ENCODE results near the gene USP46. TPM values are rescaled to one million over a fixed set of nuclear protein-coding genes. Genes with fewer than 3 reads are reported as not detected.

The USP46 gene
- total and polyA plus RNA-seq, 2 of the 13 experiments (the other 11 are each of a cell fraction or from before 2014, with no cell fraction given), result 4.7 to 17.4 TPM

GRCh38 chr4:52628974-52629373 lies 30.1 kb downstream of the USP46 start:
- WGBS (ENCODE audit: low lambda C conversion rate), result 96% methylated on average over 2 of the region's 2 CpGs
- BruUV-seq (replicated peaks), result no TSS peak

GRCh38 chr4:52628543-52628942 lies 30.6 kb downstream of the USP46 start:
- H3K9me3 ChIP-seq (ENCODE audit: low read length), result no peaks in the 10 kb centered on the region
- H2AFZ ChIP-seq (ENCODE audit: low read length), result no peak overlapping the region
- 96% methylated on average over 4 of the region's 4 CpGs for WGBS (ENCODE audit: low lambda C conversion rate)
- BruUV-seq (replicated peaks), result no TSS peak
- no peaks in the 10 kb centered on the region for H3K4me1 ChIP-seq (ENCODE audit: insufficient read depth, low read length)
- no peak overlapping the region for H3K27ac ChIP-seq (ENCODE audit: extremely low read length, insufficient read depth, low read length)
- H4K20me1 ChIP-seq (ENCODE audit: insufficient read depth, low read length), result no peaks in the 10 kb centered on the region
- CTCF ChIA-PET (ENCODE audit: low intra/inter-chr PET ratio, low total read pairs), result no interaction called here
- intact Hi-C loops (cut with micrococcal nuclease; ENCODE audit: unreplicated experiment), result no loop called here
- POLR2A ChIA-PET, result interaction anchor here (1.0 kb wide), 1 partner anchor 83 kb away, joined by 3 read pairs; no protein-coding TSS in a partner anchor
- TF ChIP-seq HNRNPH1 (optimal IDR thresholded peaks at IDR 0.05; ENCODE audit: low read depth, low read length) (no peak), NR2F2 (IDR thresholded peaks at IDR 0.05; ENCODE audit: borderline replicate concordance, low read depth) (no peak), ISX (CRISPR knock-in tag; conservative IDR thresholded peaks at IDR 0.05) (no peak), SCMH1 (CRISPR knock-in tag; IDR thresholded peaks at IDR 0.05; ENCODE audit: borderline replicate concordance) (no peak), ZNF75D (CRISPR knock-in tag; IDR thresholded peaks at IDR 0.05; ENCODE audit: borderline replicate concordance) (no peak), ZNF205 (CRISPR knock-in tag; IDR thresholded peaks at IDR 0.05) (no peak), TOPORS (CRISPR knock-in tag; IDR thresholded peaks at IDR 0.05) (no peak), LCORL (IDR thresholded peaks at IDR 0.05) (no peak), LCORL (CRISPR knock-in tag; IDR thresholded peaks at IDR 0.05) (no peak), ZNF251 (CRISPR knock-in tag; IDR thresholded peaks at IDR 0.05) (no peak), STAG1 (CRISPR knock-in tag; IDR thresholded peaks at IDR 0.05) (no peak), NCOA1 (CRISPR knock-in tag; IDR thresholded peaks at IDR 0.05) (no peak), ZBTB49 (CRISPR knock-in tag; IDR thresholded peaks at IDR 0.05; ENCODE audit: borderline replicate concordance) (no peak), IKZF4 (CRISPR knock-in tag; IDR thresholded peaks at IDR 0.05; ENCODE audit: borderline replicate concordance, low read depth, not compliant biosample characterization) (no peak), ATRX (CRISPR knock-in tag; IDR thresholded peaks at IDR 0.05; ENCODE audit: borderline replicate concordance) (no peak)
- H3K79me2 ChIP-seq (ENCODE audit: insufficient read depth, low read length), result no peaks in the 10 kb centered on the region
- no peak for DNase-seq (ENCODE audit: low spot score)
- no peak overlapping the region for H3K9ac ChIP-seq (ENCODE audit: insufficient read depth, low read depth, low read length)
- FAIRE-seq, result no peak
- H3K4me3 ChIP-seq (replicated peaks in 1 of 3; ENCODE audit: insufficient read depth in 1 of 3, low read depth in 2 of 3, low read length in 3 of 3), result no peak overlapping the region
- no peaks in the 10 kb centered on the region for H3K27me3 ChIP-seq (ENCODE audit: control insufficient read depth in 1 of 2, insufficient read depth in 2 of 2, low read length in 2 of 2)
- H3K4me2 ChIP-seq (ENCODE audit: low read depth, low read length), result no peak overlapping the region
- peaks cover 0 to 9% of the 10 kb centered on the region in 2 experiments; a peak in 3 of 5 replicates for H3K36me3 ChIP-seq (replicated peaks in 1 of 2; ENCODE audit: control insufficient read depth in 1 of 2, insufficient read depth in 2 of 2, low read length in 2 of 2)
- in situ Hi-C loops (cut with HindIII; ENCODE audit: extremely low pct_ligation_motif_present, low pct_unique_long_range_greater_than_20kb), result no loop called here
- ATAC-seq, result no peak

More at GRCh38 chr4:52628974-52629373, 30.1 kb downstream of the USP46 start:
- no peaks in the 10 kb centered on the region for H3K4me1 ChIP-seq (ENCODE audit: insufficient read depth, low read length)
- H3K9ac ChIP-seq (ENCODE audit: insufficient read depth, low read depth, low read length), result no peak overlapping the region
- no peak for FAIRE-seq
- no peak for ATAC-seq
- H3K79me2 ChIP-seq (ENCODE audit: insufficient read depth, low read length), result no peaks in the 10 kb centered on the region
- H3K4me2 ChIP-seq (ENCODE audit: low read depth, low read length), result no peak overlapping the region
- POLR2A ChIA-PET, result interaction anchor here (1.0 kb wide), 1 partner anchor 83 kb away, joined by 3 read pairs; no protein-coding TSS in a partner anchor
- H3K27ac ChIP-seq (ENCODE audit: extremely low read length, insufficient read depth, low read length), result no peak overlapping the region
- no peak for DNase-seq (ENCODE audit: low spot score)
- no peaks in the 10 kb centered on the region for H4K20me1 ChIP-seq (ENCODE audit: insufficient read depth, low read length)
- no peaks in the 10 kb centered on the region for H3K27me3 ChIP-seq (ENCODE audit: control insufficient read depth in 1 of 2, insufficient read depth in 2 of 2, low read length in 2 of 2)
- H3K4me3 ChIP-seq (replicated peaks in 1 of 3; ENCODE audit: insufficient read depth in 1 of 3, low read depth in 2 of 3, low read length in 3 of 3), result no peak overlapping the region
- TF ChIP-seq ZNF17 (CRISPR knock-in tag; IDR thresholded peaks at IDR 0.05), result no peak
- no peak for TF ChIP-seq GATAD2A (CRISPR knock-in tag; IDR thresholded peaks at IDR 0.05)
- CTCF ChIA-PET (ENCODE audit: low intra/inter-chr PET ratio, low total read pairs), result no interaction called here
- no peaks in the 10 kb centered on the region for H3K9me3 ChIP-seq (ENCODE audit: low read length)
- no peak overlapping the region for H2AFZ ChIP-seq (ENCODE audit: low read length)
- peaks cover 0 to 9% of the 10 kb centered on the region in 2 experiments; a peak in 3 of 5 replicates for H3K36me3 ChIP-seq (replicated peaks in 1 of 2; ENCODE audit: control insufficient read depth in 1 of 2, insufficient read depth in 2 of 2, low read length in 2 of 2)
- intact Hi-C loops (cut with micrococcal nuclease; ENCODE audit: unreplicated experiment), result no loop called here
- in situ Hi-C loops (cut with HindIII; ENCODE audit: extremely low pct_ligation_motif_present, low pct_unique_long_range_greater_than_20kb), result no loop called here

All from HepG2 (cell line).